ENCODE measurements around the gene CREB5.
A peak's percentile ranks its signal among the peaks of the same experiment; 100 is the strongest.

The CREB5 gene

GRCh38 chr7:28695300-28696295, 283.3 kb downstream of the CREB5 start:
- DNase-seq: no peak

- DNase-seq: no peak
These were observed 285.7 kb downstream of the CREB5 start for GRCh38 chr7:28697913-28698563.

- DNase-seq: no peak
These were observed 286.5 kb downstream of the CREB5 start for GRCh38 chr7:28698840-28699239.

GRCh38 chr7:28700096-28700495, 287.8 kb downstream of the CREB5 start:
- DNase-seq: no peak

GRCh38 chr7:28700790-28701203, 288.5 kb downstream of the CREB5 start:
- peak; percentile 56 for DNase-seq

- no peak for DNase-seq
These were observed 289.4 kb downstream of the CREB5 start for GRCh38 chr7:28701731-28702130.

- DNase-seq: no peak
These were observed 289.9 kb downstream of the CREB5 start for GRCh38 chr7:28702171-28702570.

- DNase-seq: peak; percentile 95
These were observed 290.9 kb downstream of the CREB5 start for GRCh38 chr7:28703037-28703765.

GRCh38 chr7:28704706-28705105, 292.4 kb downstream of the CREB5 start:
- no peak for DNase-seq

GRCh38 chr7:28705350-28705749, 293.0 kb downstream of the CREB5 start:
- no peak for DNase-seq

- no peak for DNase-seq
These were observed 294.3 kb downstream of the CREB5 start for GRCh38 chr7:28706584-28706983.

- DNase-seq: no peak
These were observed 295.0 kb downstream of the CREB5 start for GRCh38 chr7:28707291-28707690.

GRCh38 chr7:28708033-28708951, 296.0 kb downstream of the CREB5 start:
- peak; percentile 39 for DNase-seq

- no peak for DNase-seq
These were observed 297.4 kb downstream of the CREB5 start for GRCh38 chr7:28709748-28710147.

GRCh38 chr7:28711114-28711513, 298.8 kb downstream of the CREB5 start:
- DNase-seq: no peak

GRCh38 chr7:28714459-28715120, 302.3 kb downstream of the CREB5 start:
- no peak for DNase-seq

GRCh38 chr7:28717445-28718054, 305.2 kb downstream of the CREB5 start:
- DNase-seq: no peak

GRCh38 chr7:28718055-28718481, 305.8 kb downstream of the CREB5 start:
- no peak for DNase-seq

GRCh38 chr7:28718545-28718944, 306.2 kb downstream of the CREB5 start:
- no peak for DNase-seq

GRCh38 chr7:28722684-28723083, 310.4 kb downstream of the CREB5 start:
- DNase-seq: no peak

- no peak for DNase-seq
These were observed 311.0 kb downstream of the CREB5 start for GRCh38 chr7:28723336-28723735.
